HepG2 (cell line): ENCODE data around the gene ZBTB1. TPM values are rescaled to one million over a fixed set of nuclear protein-coding genes. Genes with fewer than 3 reads are reported as not detected.

Experiments
- ATAC-seq: fragments of 200-7000 bp; cut with Tn5 transposase; 3 replicates; pipeline ENCODE4 v1.9.1; 2020; ENCODE audit warnings: mild to moderate bottlenecking, moderate library complexity
- BruUV-seq: library from RNA; stranded (reverse); fragments of 400-500 nt; replicated peaks from 2 replicates; lab custom pipeline; 2021; lab: Mats Ljungman, UMichigan
- CTCF ChIA-PET: fragments of 300-600 bp; formaldehyde crosslinking; extraction: SDS; loops from one replicate; lab custom pipeline; 2021; ENCODE audit warnings: low total read pairs, inconsistent platforms, low intra/inter-chr PET ratio; lab: Yijun Ruan, JAX
- POLR2A ChIA-PET: fragments of 350-600 bp; sonication (Branson Sonifier 250); formaldehyde crosslinking; loops from one replicate; lab custom pipeline; 2020; ENCODE audit warnings: antibody characterized with exemption, inconsistent platforms; lab: Yijun Ruan, JAX
- DNase-seq: peaks from one replicate; pipeline ENCODE4 v3.0.0-alpha.2; 2015; ENCODE audit warnings: low spot score
- FAIRE-seq: peaks from 3 replicates; lab custom pipeline; 2011; peaks lifted over from hg19 to GRCh38; lab: Jason Lieb, UNC
- H2AFZ ChIP-seq: one replicate; pipeline ENCODE4 v1.6.1; 2011; ENCODE audit warnings: low read length, inconsistent platforms
- H3K27ac ChIP-seq: fragments of 300-600 bp; 3 replicates; pipeline ENCODE4 v1.8.0; 2011; ENCODE audit warnings: mixed run types, mild to moderate bottlenecking, mixed read lengths, low read length, inconsistent platforms; ENCODE audit not compliant: insufficient read depth; ENCODE audit errors: extremely low read length
- H3K27me3 ChIP-seq, 2 experiments: fragments of 200-600 bp in 1 of 2; 2 replicates in 1 of 2; 3 replicates in 1 of 2; pipeline versions ENCODE4 v1.6.0 to v1.8.0; 2011; ENCODE audit warnings: low read length in 2 of 2, mild to moderate bottlenecking in 2 of 2, moderate library complexity in 2 of 2, inconsistent platforms in 1 of 2; ENCODE audit not compliant: insufficient read depth in 2 of 2, control insufficient read depth in 1 of 2
- H3K36me3 ChIP-seq, 2 experiments: fragments of 200-600 bp in 1 of 2; replicated peaks in 1 of 2; 2 replicates in 1 of 2; 3 replicates in 1 of 2; pipeline versions ENCODE4 v1.5.1 to v1.8.0; 2011; ENCODE audit warnings: low read length in 2 of 2, inconsistent platforms in 1 of 2; ENCODE audit not compliant: insufficient read depth in 2 of 2, control insufficient read depth in 1 of 2
- H3K4me1 ChIP-seq: 2 replicates; pipeline ENCODE4 v1.5.1; 2012; ENCODE audit warnings: low read length, inconsistent platforms; ENCODE audit not compliant: insufficient read depth
- H3K4me2 ChIP-seq: 2 replicates; pipeline ENCODE4 v1.6.0; 2011; ENCODE audit warnings: low read depth, low read length, inconsistent platforms
- H3K4me3 ChIP-seq, 3 experiments: fragments of 200-600 bp in 1 of 3; sonication (generic), shearing (Covaris generic) in 1 of 3; replicated peaks in 1 of 3; 2 replicates each; pipeline ENCODE4 v1.5.1; 2011 to 2016; ENCODE audit warnings: low read length in 3 of 3, inconsistent platforms in 2 of 3, low read depth in 2 of 3, mild to moderate bottlenecking in 2 of 3, control low read depth in 1 of 3, mixed read lengths in 1 of 3; ENCODE audit not compliant: insufficient read depth in 1 of 3
- H3K79me2 ChIP-seq: one replicate; pipeline ENCODE4 v1.6.1; 2011; ENCODE audit warnings: low read length, inconsistent platforms; ENCODE audit not compliant: insufficient read depth
- H3K9ac ChIP-seq: 2 replicates; pipeline ENCODE4 v1.6.0; 2011; ENCODE audit warnings: mild to moderate bottlenecking, low read depth, low read length, inconsistent platforms; ENCODE audit not compliant: insufficient read depth
- H3K9me3 ChIP-seq: 2 replicates; pipeline ENCODE4 v1.5.1; 2012; ENCODE audit warnings: mild to moderate bottlenecking, low read length
- H4K20me1 ChIP-seq: 2 replicates; pipeline ENCODE4 v1.6.0; 2011; ENCODE audit warnings: inconsistent platforms, mild to moderate bottlenecking, low read length, moderate library complexity; ENCODE audit not compliant: insufficient read depth
- CHD4 ChIP-seq: fragments of 200-600 bp; sonication (generic); IDR thresholded peaks from 2 replicates; pipeline ENCODE4 v1.7.0; 2017; ENCODE audit warnings: mild to moderate bottlenecking, low read length, borderline replicate concordance
- HBP1 ChIP-seq: IDR thresholded peaks from 2 replicates; pipeline ENCODE4 v1.6.1; 2016; ENCODE audit warnings: low read depth, control low read depth
- POLR2AphosphoS5 ChIP-seq: IDR thresholded peaks from 2 replicates; pipeline ENCODE4 v1.6.1; 2012; ENCODE audit warnings: low read depth, low read length
- TERF1 ChIP-seq: sonication (generic); formaldehyde crosslinking; IDR thresholded peaks from 2 replicates; pipeline ENCODE4 v1.8.0; 2022; ENCODE audit warnings: mild to moderate bottlenecking, missing genetic modification reagents, moderate library complexity
- ZNF280B ChIP-seq: sonication (generic); formaldehyde crosslinking; IDR thresholded peaks from 2 replicates; pipeline ENCODE4 v1.5.0; 2020; ENCODE audit warnings: missing genetic modification reagents, mild to moderate bottlenecking, borderline replicate concordance
- ZNF431 ChIP-seq: sonication (generic); formaldehyde crosslinking; IDR thresholded peaks from 2 replicates; pipeline ENCODE4 v1.9.0; 2022; ENCODE audit warnings: missing genetic modification reagents, low read depth, mild to moderate bottlenecking, borderline replicate concordance
- WGBS: methylation state at CpG from one replicate; pipeline ENCODE4 v1.1.6; 2017; ENCODE audit warnings: low lambda C conversion rate; 5-methylcytosine and 5-hydroxymethylcytosine counted together
- in situ Hi-C: cut with HindIII; loops from 2 replicates; pipeline ENCODE4 v1.10.0; 2017; ENCODE audit warnings: low pct_unique_long_range_greater_than_20kb; ENCODE audit not compliant: extremely low pct_ligation_motif_present
- intact Hi-C: fragments of 100-400 bp; cut with micrococcal nuclease; formaldehyde crosslinking; loops from one replicate; pipeline ENCODE4 v1.10.0; 2022; ENCODE audit not compliant: unreplicated experiment
- polyA plus RNA-seq, 8 experiments: library from polyadenylated mRNA; depleted of rRNA in 3 of 8; stranded (reverse) in 7 of 8; unstranded in 1 of 8; fragments of >200 nt; fragmentation: Illumina TruSeq in 4 of 8; extraction: Trizol in 4 of 8; gene quantifications; 2 replicates each; pipeline versions ENCODE4 v1.2.1 to v1.2.3, GENCODE V29; 2011 to 2016; ENCODE audit warnings: low read depth in 4 of 8, missing spikeins in 1 of 8, mixed read lengths in 1 of 8; ENCODE audit not compliant: insufficient read depth in 1 of 8
- total RNA-seq, 5 experiments: library from RNA; depleted of rRNA; stranded (reverse); fragments of >200 nt; fragmentation: Illumina TruSeq; extraction: Trizol; gene quantifications; 2 replicates each; pipeline ENCODE4 v1.2.3, GENCODE V29; 2016; ENCODE audit warnings: low read depth in 1 of 5

ZBTB1 gene
- total and polyA plus RNA-seq, 2 of the 13 experiments (the other 11 are each of a cell fraction or from before 2014, with no cell fraction given) = 18.8 to 22.6 TPM

- no peaks in the 10 kb centered on the region for H3K79me2 ChIP-seq
- no peak overlapping the region for H2AFZ ChIP-seq
- H3K4me3 ChIP-seq = no peak overlapping the region
- FAIRE-seq (no peak), DNase-seq (no peak), ATAC-seq (no peak)
- no peaks in the 10 kb centered on the region for H3K9me3 ChIP-seq
- ChIA-PET POLR2A (interaction anchor here (0.6 kb wide), 1 partner anchor 52 kb away, joined by 3 read pairs; no protein-coding TSS in a partner anchor), CTCF (no interaction called here)
- intact Hi-C loops (no loop called here), in situ Hi-C loops (no loop called here)
- no peaks in the 10 kb centered on the region for H4K20me1 ChIP-seq
- no peaks in the 10 kb centered on the region for H3K36me3 ChIP-seq
- TF ChIP-seq CHD4 (no peak), ZNF431 (no peak), TERF1 (no peak), HBP1 (no peak), POLR2AphosphoS5 (no peak), ZNF280B (CRISPR knock-in tag) (no peak)
- H3K27me3 ChIP-seq = peaks cover 0 to 19% of the 10 kb centered on the region in 2 experiments; a peak in 2 of 5 replicates
- H3K4me2 ChIP-seq = no peak overlapping the region
- WGBS = 50% methylated on average over 5 of the region's 5 CpGs
- no peak overlapping the region for H3K9ac ChIP-seq
- no peak overlapping the region for H3K27ac ChIP-seq
- no TSS peak for BruUV-seq
- H3K4me1 ChIP-seq = no peaks in the 10 kb centered on the region
Observed at GRCh38 chr14:64556526-64556925, 52.0 kb downstream of the ZBTB1 start.
